H1 (cell line): ENCODE measurements around the gene CXCL17. TPM values are rescaled to one million over a fixed set of nuclear protein-coding genes. Genes with fewer than 3 reads are reported as not detected.

Experiments
- CTCF ChIA-PET: fragments of 300-600 bp; sonication (Branson Sonifier 250); formaldehyde crosslinking; loops from one replicate; lab custom pipeline; 2021; ENCODE audit not compliant: partially characterized antibody; lab: Charles Lee
- POLR2A ChIA-PET: fragments of 300-600 bp; sonication (Branson Sonifier 250); formaldehyde crosslinking; loops from one replicate; lab custom pipeline; 2021; ENCODE audit warnings: inconsistent platforms; ENCODE audit not compliant: partially characterized antibody; lab: Charles Lee
- DNase-seq, 2 experiments: peaks; one replicate each; pipeline versions ENCODE4 v3.0.0 to v3.0.0-alpha.2; 2010 to 2022; ENCODE audit warnings: low spot score in 2 of 2, low read depth in 1 of 2, mixed read lengths in 1 of 2
- FAIRE-seq: peaks from 2 replicates; lab custom pipeline; 2011; peaks lifted over from hg19 to GRCh38; lab: Jason Lieb, UNC
- H2AFZ ChIP-seq: 2 replicates; pipeline ENCODE4 v1.8.1; 2012; ENCODE audit warnings: low read length, inconsistent platforms
- H2AK5ac ChIP-seq: 2 replicates; pipeline ENCODE4 v1.6.1; 2013; ENCODE audit warnings: low read depth, low read length
- H2BK120ac ChIP-seq: replicated peaks from 2 replicates; pipeline ENCODE3; 2013; ENCODE audit warnings: low read depth, low read length, inconsistent platforms
- H2BK12ac ChIP-seq: 2 replicates; pipeline ENCODE4 v1.6.1; 2013; ENCODE audit warnings: low read depth, low read length
- H2BK15ac ChIP-seq: 2 replicates; pipeline ENCODE4 v1.6.1; 2013; ENCODE audit warnings: low read length
- H2BK20ac ChIP-seq: 2 replicates; pipeline ENCODE4 v1.6.1; 2013; ENCODE audit warnings: low read length
- H2BK5ac ChIP-seq: 2 replicates; pipeline ENCODE4 v1.6.1; 2013; ENCODE audit warnings: low read depth, low read length
- H3K14ac ChIP-seq: 2 replicates; pipeline ENCODE4 v1.6.1; 2013; ENCODE audit warnings: inconsistent platforms; ENCODE audit not compliant: insufficient read length
- H3K18ac ChIP-seq: 2 replicates; pipeline ENCODE4 v1.6.1; 2013; ENCODE audit warnings: low read length; ENCODE audit errors: extremely low read depth
- H3K23ac ChIP-seq: 2 replicates; pipeline ENCODE4 v1.6.1; 2013; ENCODE audit warnings: inconsistent platforms; ENCODE audit not compliant: insufficient read length
- H3K23me2 ChIP-seq: 2 replicates; pipeline ENCODE4 v1.6.1; 2013; ENCODE audit warnings: low read depth, low read length
- H3K27ac ChIP-seq: 2 replicates; pipeline ENCODE4 v1.6.1; 2011; ENCODE audit warnings: low read depth, low read length, inconsistent platforms
- H3K27me3 ChIP-seq, 4 experiments: replicated peaks in 1 of 4; 1 replicate in 1 of 4; 2 replicates in 3 of 4; pipeline versions ENCODE4 v1.6.1 to v1.8.1; 2011 to 2013; ENCODE audit warnings: low read length in 3 of 4, mild to moderate bottlenecking in 3 of 4, inconsistent platforms in 2 of 4, mixed read lengths in 2 of 4, moderate library complexity in 1 of 4; ENCODE audit not compliant: control insufficient read depth in 3 of 4, insufficient read depth in 3 of 4; ENCODE audit errors: extremely low read depth in 1 of 4
- H3K36me3 ChIP-seq, 4 experiments: 2 replicates each; pipeline versions ENCODE4 v1.6.1 to v1.8.1; 2011 to 2013; ENCODE audit warnings: mild to moderate bottlenecking in 4 of 4, low read length in 3 of 4, moderate library complexity in 2 of 4, control low read depth in 1 of 4, inconsistent platforms in 1 of 4; ENCODE audit not compliant: insufficient read depth in 4 of 4, control insufficient read depth in 2 of 4
- H3K4ac ChIP-seq: replicated peaks from 2 replicates; pipeline ENCODE3; 2013; ENCODE audit warnings: low read length, low read depth, mixed read lengths, inconsistent platforms; ENCODE audit not compliant: insufficient read length
- H3K4me1 ChIP-seq, 4 experiments: replicated peaks in 1 of 4; 1 replicate in 1 of 4; 2 replicates in 3 of 4; pipeline versions ENCODE4 v1.6.1 to v1.8.1; 2011 to 2013; ENCODE audit warnings: low read length in 3 of 4, inconsistent platforms in 2 of 4, mixed read lengths in 1 of 4; ENCODE audit not compliant: insufficient read depth in 4 of 4, control insufficient read depth in 3 of 4
- H3K4me2 ChIP-seq, 2 experiments: 2 replicates each; pipeline versions ENCODE4 v1.6.1 to v1.8.1; 2011 to 2013; ENCODE audit warnings: low read depth in 2 of 2, low read length in 2 of 2, control low read depth in 1 of 2, inconsistent platforms in 1 of 2, mild to moderate bottlenecking in 1 of 2; ENCODE audit not compliant: insufficient read depth in 1 of 2
- H3K4me3 ChIP-seq, 4 experiments: fragments of 200-600, 300-600 bp in 1 of 4; sonication (generic), shearing (Covaris generic), sonication (Bioruptor Twin) in 1 of 4; 2 replicates each; pipeline versions ENCODE4 v1.5.1 to v1.8.1; 2011 to 2016; ENCODE audit warnings: low read length in 4 of 4, low read depth in 3 of 4, control low read depth in 2 of 4, inconsistent platforms in 2 of 4, mild to moderate bottlenecking in 2 of 4, mixed read lengths in 1 of 4, moderate library complexity in 1 of 4; ENCODE audit not compliant: insufficient read depth in 2 of 4; ENCODE audit errors: extremely low read depth in 1 of 4
- H3K56ac ChIP-seq: replicated peaks from 2 replicates; pipeline ENCODE3; 2013; ENCODE audit warnings: low read depth, mild to moderate bottlenecking, mixed read lengths, low read length, inconsistent platforms; ENCODE audit not compliant: insufficient read length
- H3K79me1 ChIP-seq: 2 replicates; pipeline ENCODE4 v1.6.1; 2013; ENCODE audit warnings: low read depth, low read length, control low read depth
- H3K79me2 ChIP-seq, 2 experiments: 2 replicates each; pipeline versions ENCODE4 v1.6.1 to v1.8.1; 2012 to 2013; ENCODE audit warnings: low read length in 2 of 2, mild to moderate bottlenecking in 2 of 2, inconsistent platforms in 1 of 2; ENCODE audit not compliant: insufficient read depth in 2 of 2, control insufficient read depth in 1 of 2
- H3K9ac ChIP-seq, 4 experiments: replicated peaks in 1 of 4; 1 replicate in 1 of 4; 2 replicates in 3 of 4; pipeline versions ENCODE4 v1.6.1 to v1.8.1; 2011 to 2013; ENCODE audit warnings: low read depth in 3 of 4, low read length in 3 of 4, control low read depth in 2 of 4, mild to moderate bottlenecking in 2 of 4, moderate library complexity in 2 of 4, inconsistent platforms in 1 of 4; ENCODE audit errors: extremely low read depth in 1 of 4
- H3K9me3 ChIP-seq, 2 experiments: 2 replicates each; pipeline versions ENCODE4 v1.6.1 to v1.8.1; 2012 to 2013; ENCODE audit warnings: mild to moderate bottlenecking in 2 of 2, moderate library complexity in 2 of 2, control low read depth in 1 of 2, inconsistent platforms in 1 of 2, low read depth in 1 of 2, low read length in 1 of 2, mixed read lengths in 1 of 2; ENCODE audit not compliant: insufficient read depth in 2 of 2
- H4K20me1 ChIP-seq, 2 experiments: replicated peaks in 1 of 2; 2 replicates each; pipeline versions ENCODE3 to v1.8.1; 2011 to 2013; ENCODE audit warnings: inconsistent platforms in 2 of 2, low read length in 2 of 2, mild to moderate bottlenecking in 1 of 2; ENCODE audit not compliant: insufficient read depth in 2 of 2, control insufficient read depth in 1 of 2
- H4K5ac ChIP-seq: 2 replicates; pipeline ENCODE4 v1.6.1; 2013; ENCODE audit warnings: low read length, low read depth, mixed read lengths, inconsistent platforms; ENCODE audit not compliant: insufficient read length
- H4K8ac ChIP-seq: 2 replicates; pipeline ENCODE4 v1.8.0; 2013; ENCODE audit warnings: mild to moderate bottlenecking, moderate library complexity, low read length, inconsistent platforms; ENCODE audit not compliant: insufficient read depth; ENCODE audit errors: extremely low read depth
- H4K91ac ChIP-seq: replicated peaks from 2 replicates; pipeline ENCODE3; 2013; ENCODE audit warnings: low read length, mixed read lengths, inconsistent platforms; ENCODE audit not compliant: insufficient read length
- ASH2L ChIP-seq: fragments of 200-600, 300-600 bp; sonication (generic); IDR thresholded peaks from one replicate; pipeline ENCODE4 v1.7.1; 2017; ENCODE audit warnings: low read length
- BRCA1 ChIP-seq: IDR thresholded peaks from 2 replicates; pipeline ENCODE4 v1.6.1; 2012; ENCODE audit warnings: low read depth, low read length, improper control_type of control experiment
- CBX8 ChIP-seq: fragments of 300-800, 300-1000 bp; sonication (generic); IDR thresholded peaks from 2 replicates; pipeline ENCODE4 v1.7.1; 2016; ENCODE audit warnings: low read depth, low read length, borderline replicate concordance
- MAFK ChIP-seq: IDR thresholded peaks from 2 replicates; pipeline ENCODE4 v1.6.1; 2012; ENCODE audit warnings: low read depth, mild to moderate bottlenecking, improper control_type of control experiment, low read length
- NANOG ChIP-seq: IDR thresholded peaks from 2 replicates; pipeline ENCODE4 v1.6.1; 2011; ENCODE audit warnings: low read length, low read depth, mild to moderate bottlenecking, inconsistent platforms; ENCODE audit not compliant: insufficient read depth, poor library complexity, severe bottlenecking
- POU5F1 ChIP-seq: IDR thresholded peaks from 2 replicates; pipeline ENCODE4 v1.6.1; 2011; ENCODE audit warnings: low read depth, mild to moderate bottlenecking, low read length, moderate library complexity
- RAD21 ChIP-seq, 2 experiments: IDR thresholded peaks in 1 of 2; conservative IDR thresholded peaks in 1 of 2; 2 replicates each; pipeline ENCODE4 v1.6.1; 2011; ENCODE audit warnings: low read depth in 2 of 2, low read length in 2 of 2, improper control_type of control experiment in 1 of 2, inconsistent platforms in 1 of 2, mild to moderate bottlenecking in 1 of 2, moderate library complexity in 1 of 2
- SIRT6 ChIP-seq: IDR thresholded peaks from one replicate; pipeline ENCODE4 v1.7.1; 2012; ENCODE audit warnings: low read length, inconsistent platforms
- SP2 ChIP-seq: IDR thresholded peaks from 2 replicates; pipeline ENCODE4 v1.6.1; 2012; ENCODE audit warnings: mild to moderate bottlenecking, low read length, inconsistent platforms
- TAF7 ChIP-seq: optimal IDR thresholded peaks from 2 replicates; pipeline ENCODE3; 2011; ENCODE audit warnings: low read depth, mild to moderate bottlenecking, inconsistent platforms, low read length, moderate library complexity, borderline replicate concordance
- TCF12 ChIP-seq: IDR thresholded peaks from 2 replicates; pipeline ENCODE4 v1.6.1; 2011; ENCODE audit warnings: low read depth, mild to moderate bottlenecking, low read length
- USF2 ChIP-seq: IDR thresholded peaks from 2 replicates; pipeline ENCODE4 v1.6.1; 2011; ENCODE audit warnings: low read length, improper control_type of control experiment
- WGBS, 2 experiments: shearing (Covaris generic) in 1 of 2; methylation state at CpG; one replicate each; pipeline versions ENCODE4 v1.1.6 to v1.1.7; 2013 to 2015; ENCODE audit warnings: low lambda C conversion rate in 2 of 2, mixed read lengths in 2 of 2, inconsistent platforms in 1 of 2, low coverage in 1 of 2, missing lambda C conversion rate in 1 of 2; ENCODE audit not compliant: insufficient replicate concordance in 2 of 2, insufficient coverage in 1 of 2, insufficient read length in 1 of 2; ENCODE audit errors: extremely low coverage in 1 of 2, missing lambda C conversion rate in 1 of 2; 5-methylcytosine and 5-hydroxymethylcytosine counted together
- polyA plus RNA-seq, 7 experiments: library from polyadenylated mRNA; depleted of rRNA in 3 of 7; stranded (reverse) in 5 of 7; unstranded in 2 of 7; fragments of >200 nt in 5 of 7; fragments of 200-250 nt in 2 of 7; gene quantifications; 1 replicate in 5 of 7; 2 replicates in 1 of 7; 4 replicates in 1 of 7; pipeline versions ENCODE4 v1.2.1 to v1.2.3, GENCODE V29; 2011 to 2013; ENCODE audit warnings: missing spikeins in 2 of 7, mixed read lengths in 2 of 7
- total RNA-seq: library from RNA; stranded (reverse); fragmentation: NEBNext Ultra II Directional; extraction: Animal tissue kit (Norgen Biotek cat#: 25700); gene quantifications from 2 replicates; pipeline ENCODE4 v1.2.1, GENCODE V29; 2021

The CXCL17 gene
- total and polyA plus RNA-seq, 2 of the 8 experiments (the other 6 are each of a cell fraction or from before 2014, with no cell fraction given): not detected

- peak overlapping the region; percentile 93; the same call in 1 of the 2 replicates for H2BK20ac ChIP-seq
- WGBS, 2 experiments: 99% methylated on average over 4 of the region's 4 CpGs; no CpG with 5 or more reads in 1 of the 2 experiments
- no peaks in the 10 kb centered on the region for H3K79me1 ChIP-seq
- POLR2A ChIA-PET: no interaction called here
- no peaks in the 10 kb centered on the region for H3K36me3 ChIP-seq
- H3K56ac ChIP-seq: no peak overlapping the region
- H3K23me2 ChIP-seq: no peaks in the 10 kb centered on the region
- H3K4me2 ChIP-seq: no peak overlapping the region
- DNase-seq (no peak), FAIRE-seq (no peak)
- H2BK120ac ChIP-seq: no peak overlapping the region
- peak overlapping the region; percentile 46; the same call in 1 of the 2 replicates for H2BK5ac ChIP-seq
- no peaks in the 10 kb centered on the region for H4K20me1 ChIP-seq
- H2AK5ac ChIP-seq: no peak overlapping the region
- H4K5ac ChIP-seq: no peak overlapping the region
- H3K9ac ChIP-seq: no peak overlapping the region
- H3K4ac ChIP-seq: peak overlapping the region; percentile 0
- H3K27me3 ChIP-seq: no peaks in the 10 kb centered on the region
- H3K9me3 ChIP-seq: no peaks in the 10 kb centered on the region
- no peak overlapping the region for H3K14ac ChIP-seq
- H3K4me1 ChIP-seq: peaks cover 0 to 2% (median under 1%) of the 10 kb centered on the region in 4 experiments; a peak in 3 of 7 replicates
- H3K79me2 ChIP-seq: no peaks in the 10 kb centered on the region
- CTCF ChIA-PET: interaction anchor here (0.8 to 3.6 kb wide), 8 partner anchors 10 to 80 kb away, joined by 3 to 18 read pairs (median 4); partner anchors contain the start of gene CEACAM1
- no peak overlapping the region for H3K23ac ChIP-seq
- H4K8ac ChIP-seq: no peak overlapping the region; the same call in 1 of the 2 replicates
- H2AFZ ChIP-seq: no peak overlapping the region
- no peak overlapping the region for H2BK12ac ChIP-seq
- no peak overlapping the region for H3K27ac ChIP-seq
- peak overlapping the region; percentile 84 for H2BK15ac ChIP-seq
- H3K18ac ChIP-seq: 0 out of 2 replicates have a peak overlapping the region, but pooled peaks have one; percentile 66
- peak overlapping the region; percentile 23 for H4K91ac ChIP-seq
- H3K4me3 ChIP-seq: no peak overlapping the region
- TF ChIP-seq ASH2L: no peak
- TF ChIP-seq MAFK: no peak
- TF ChIP-seq SP2: no peak
- TF ChIP-seq POU5F1: no peak
- no peak for TF ChIP-seq RAD21 (IDR thresholded peaks at IDR 0.05 in 1 of 2, conservative IDR thresholded peaks at IDR 0.05 in 1 of 2; ENCODE audit: low read depth in 2 of 2, low read length in 2 of 2)
- TF ChIP-seq SIRT6: no peak
- no peak for TF ChIP-seq BRCA1
- no peak for TF ChIP-seq USF2
- no peak for TF ChIP-seq CBX8
- TF ChIP-seq TCF12: no peak
- TF ChIP-seq NANOG: no peak
- no peak for TF ChIP-seq TAF7
These were observed 19.1 kb upstream of the CXCL17 start for GRCh38 chr19:42461700-42462324.
